ENCODE measurements around the gene ESPN.

DNA sequence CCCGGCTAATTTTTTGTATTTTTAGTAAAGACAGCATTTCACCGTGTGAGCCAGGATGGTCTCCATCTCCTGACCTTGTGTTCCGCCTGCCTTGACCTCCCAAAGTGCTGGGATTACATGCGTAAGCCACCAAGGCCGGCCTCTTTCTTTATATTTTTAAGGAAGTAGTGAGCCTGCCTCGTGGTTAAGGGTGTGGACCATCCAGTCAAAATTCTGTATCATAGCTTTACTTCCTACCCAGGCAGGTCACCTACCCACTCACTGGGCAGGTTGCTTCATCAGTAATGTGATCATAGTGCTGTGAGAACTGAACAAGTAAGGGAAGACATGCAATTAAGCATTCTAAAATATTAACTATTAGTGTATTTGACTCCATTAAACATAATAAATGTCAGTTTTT is 22.9 kb upstream of the ESPN start:
- TF ChIP-seq POLR2A (IDR thresholded peaks at IDR 0.05) = no peak
- TF ChIP-seq, protein P1, sequence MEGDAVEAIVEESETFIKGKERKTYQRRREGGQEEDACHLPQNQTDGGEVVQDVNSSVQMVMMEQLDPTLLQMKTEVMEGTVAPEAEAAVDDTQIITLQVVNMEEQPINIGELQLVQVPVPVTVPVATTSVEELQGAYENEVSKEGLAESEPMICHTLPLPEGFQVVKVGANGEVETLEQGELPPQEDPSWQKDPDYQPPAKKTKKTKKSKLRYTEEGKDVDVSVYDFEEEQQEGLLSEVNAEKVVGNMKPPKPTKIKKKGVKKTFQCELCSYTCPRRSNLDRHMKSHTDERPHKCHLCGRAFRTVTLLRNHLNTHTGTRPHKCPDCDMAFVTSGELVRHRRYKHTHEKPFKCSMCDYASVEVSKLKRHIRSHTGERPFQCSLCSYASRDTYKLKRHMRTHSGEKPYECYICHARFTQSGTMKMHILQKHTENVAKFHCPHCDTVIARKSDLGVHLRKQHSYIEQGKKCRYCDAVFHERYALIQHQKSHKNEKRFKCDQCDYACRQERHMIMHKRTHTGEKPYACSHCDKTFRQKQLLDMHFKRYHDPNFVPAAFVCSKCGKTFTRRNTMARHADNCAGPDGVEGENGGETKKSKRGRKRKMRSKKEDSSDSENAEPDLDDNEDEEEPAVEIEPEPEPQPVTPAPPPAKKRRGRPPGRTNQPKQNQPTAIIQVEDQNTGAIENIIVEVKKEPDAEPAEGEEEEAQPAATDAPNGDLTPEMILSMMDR (IDR thresholded peaks at IDR 0.05) = no peak

Measured in esophagus squamous epithelium (tissue), 4 donors.